HCT116 (cell line): Measurements from ENCODE around the gene UNC79. TPM values are rescaled to one million over a fixed set of nuclear protein-coding genes. Genes with fewer than 3 reads are reported as not detected.

Experiments
- ATAC-seq: fragments of 200-7000 bp; cut with Tn5 transposase; 2 replicates; pipeline ENCODE4 v1.9.1; 2020; ENCODE audit warnings: mild to moderate bottlenecking, moderate library complexity
- BruUV-seq: library from RNA; stranded (reverse); fragments of 400-500 nt; replicated peaks from 2 replicates; lab custom pipeline; 2021; lab: Mats Ljungman, UMichigan
- CTCF ChIA-PET: fragments of 300-600 bp; sonication (Branson Sonifier 250); formaldehyde crosslinking; loops from one replicate; lab custom pipeline; 2021; ENCODE audit warnings: antibody characterized with exemption; lab: Charles Lee
- POLR2A ChIA-PET: fragments of 300-600, 350-600 bp; sonication (Branson Sonifier 250); formaldehyde crosslinking; loops from one replicate; lab custom pipeline; 2021; ENCODE audit warnings: antibody characterized with exemption; lab: Charles Lee
- RAD21 ChIA-PET, 2 experiments: fragments of 300-600 bp; sonication (Branson Sonifier 250); formaldehyde crosslinking; loops; one replicate each; lab custom pipeline; 2023; ENCODE audit warnings: low total read pairs in 2 of 2; ENCODE audit not compliant: uncharacterized antibody in 2 of 2, unreplicated experiment in 2 of 2, low non-redundant PET in 1 of 2; lab: Charles Lee
- DNase-seq: peaks from one replicate; pipeline ENCODE4 v3.0.0-alpha.2; 2010; ENCODE audit warnings: low read depth, low spot score
- H2AFZ ChIP-seq: fragments of 200-600 bp; shearing (Covaris generic), sonication (generic); 2 replicates; pipeline ENCODE4 v1.6.1; 2017; ENCODE audit warnings: low read depth, mixed run types, mixed read lengths, antibody characterized with exemption, low read length; ENCODE audit not compliant: poor library complexity, severe bottlenecking
- H3K27ac ChIP-seq: 2 replicates; pipeline ENCODE4 v1.5.1; 2012; ENCODE audit warnings: low read depth, low read length
- H3K27me3 ChIP-seq: fragments of 200-600 bp; sonication (generic); 2 replicates; pipeline ENCODE4 v1.6.1; 2016; ENCODE audit warnings: mixed run types, low read length, mixed read lengths; ENCODE audit not compliant: insufficient read depth
- H3K36me3 ChIP-seq, 2 experiments: fragments of 200-500 bp in 1 of 2; fragments of 200-600 bp in 1 of 2; sonication (Bioruptor generic) in 1 of 2; sonication (generic) in 1 of 2; 2 replicates each; pipeline versions ENCODE4 v1.5.1 to v1.6.1; 2014 to 2016; ENCODE audit warnings: low read length in 2 of 2, inconsistent platforms in 1 of 2, mixed read lengths in 1 of 2, mixed run types in 1 of 2; ENCODE audit not compliant: insufficient read depth in 2 of 2, control insufficient read depth in 1 of 2
- H3K4me1 ChIP-seq, 2 experiments: fragments of 200-600 bp in 1 of 2; sonication (generic) in 1 of 2; 2 replicates each; pipeline versions ENCODE4 v1.5.1 to v1.6.1; 2012 to 2017; ENCODE audit warnings: low read length in 2 of 2, inconsistent platforms in 1 of 2, mild to moderate bottlenecking in 1 of 2, mixed read lengths in 1 of 2, mixed run types in 1 of 2, moderate library complexity in 1 of 2; ENCODE audit not compliant: insufficient read depth in 2 of 2, control insufficient read depth in 1 of 2
- H3K4me2 ChIP-seq: fragments of 200-600 bp; sonication (generic); 2 replicates; pipeline ENCODE4 v1.6.1; 2017; ENCODE audit warnings: mixed run types, low read length, mixed read lengths
- H3K4me3 ChIP-seq, 2 experiments: fragments of 200-600 bp in 1 of 2; sonication (generic) in 1 of 2; replicated peaks in 1 of 2; 2 replicates each; pipeline ENCODE4 v1.5.1; 2011 to 2016; ENCODE audit warnings: low read length in 2 of 2, control low read depth in 1 of 2, low read depth in 1 of 2, mild to moderate bottlenecking in 1 of 2, mixed read lengths in 1 of 2, mixed run types in 1 of 2
- H3K79me2 ChIP-seq: fragments of 200-600 bp; sonication (generic); 2 replicates; pipeline ENCODE4 v1.6.1; 2017; ENCODE audit warnings: mild to moderate bottlenecking, mixed run types, low read length, moderate library complexity, mixed read lengths; ENCODE audit not compliant: insufficient read depth
- H3K9ac ChIP-seq: fragments of 200-600 bp; sonication (generic); 2 replicates; pipeline ENCODE4 v1.6.1; 2016; ENCODE audit warnings: low read length, mixed read lengths
- H3K9me2 ChIP-seq: fragments of 200-600 bp; sonication (generic), shearing (Covaris generic); 2 replicates; pipeline ENCODE4 v1.6.1; 2017; ENCODE audit warnings: mixed run types, mild to moderate bottlenecking, moderate library complexity; ENCODE audit not compliant: insufficient read depth
- H3K9me3 ChIP-seq, 2 experiments: fragments of 200-500 bp in 1 of 2; fragments of 200-600 bp in 1 of 2; sonication (Bioruptor generic) in 1 of 2; sonication (generic) in 1 of 2; 2 replicates each; pipeline ENCODE4 v1.6.1; 2014 to 2017; ENCODE audit warnings: low read length in 2 of 2, mixed read lengths in 2 of 2, inconsistent platforms in 1 of 2, low read depth in 1 of 2, mild to moderate bottlenecking in 1 of 2, mixed run types in 1 of 2, moderate library complexity in 1 of 2; ENCODE audit not compliant: control insufficient read depth in 1 of 2, insufficient read depth in 1 of 2
- H4K20me1 ChIP-seq: fragments of 200-600 bp; sonication (generic), shearing (Covaris generic); 2 replicates; pipeline ENCODE4 v1.6.1; 2017; ENCODE audit warnings: mixed run types, mild to moderate bottlenecking, moderate library complexity; ENCODE audit not compliant: insufficient read depth
- CBX3 ChIP-seq: IDR thresholded peaks from 2 replicates; pipeline ENCODE4 v1.6.1; 2012; ENCODE audit warnings: low read depth
- CEBPB ChIP-seq: IDR thresholded peaks from 2 replicates; pipeline ENCODE4 v1.6.1; 2012; ENCODE audit warnings: low read depth
- EGR1 ChIP-seq: IDR thresholded peaks from 2 replicates; pipeline ENCODE4 v1.6.1; 2012; ENCODE audit warnings: low read depth
- EZH2 ChIP-seq: fragments of 200-600 bp; sonication (generic); IDR thresholded peaks from 2 replicates; pipeline ENCODE4 v1.6.1; 2017; ENCODE audit warnings: antibody characterized with exemption, mixed run types
- EZH2phosphoT487 ChIP-seq: fragments of 200-600 bp; IDR thresholded peaks from 2 replicates; pipeline ENCODE4 v1.6.1; 2018; ENCODE audit warnings: antibody characterized with exemption, borderline replicate concordance
- JUND ChIP-seq: IDR thresholded peaks from 2 replicates; pipeline ENCODE4 v1.6.1; 2012
- SIN3A ChIP-seq: IDR thresholded peaks from 2 replicates; pipeline ENCODE4 v1.6.1; 2012; ENCODE audit warnings: low read depth
- SRF ChIP-seq: IDR thresholded peaks from 2 replicates; pipeline ENCODE4 v1.6.1; 2012; ENCODE audit warnings: low read depth
- TCF7L2 ChIP-seq: IDR thresholded peaks from 2 replicates; pipeline ENCODE4 v1.7.0; 2011; ENCODE audit warnings: borderline replicate concordance, inconsistent platforms; ENCODE audit not compliant: insufficient read depth, insufficient read length; ENCODE audit errors: extremely low read depth
- YY1 ChIP-seq: IDR thresholded peaks from 2 replicates; pipeline ENCODE4 v1.6.1; 2011; ENCODE audit warnings: low read length, low read depth, moderate library complexity, mild to moderate bottlenecking; ENCODE audit not compliant: insufficient replicate concordance; ENCODE audit errors: extremely low read depth
- ZFX ChIP-seq: fragments of 450-650 bp; IDR thresholded peaks from 2 replicates; pipeline ENCODE4 v1.6.1; 2017
- intact Hi-C: fragments of 100-400 bp; cut with micrococcal nuclease; formaldehyde crosslinking; loops from 2 replicates; pipeline ENCODE4 v1.10.0; 2022
- total RNA-seq: library from RNA; stranded (reverse); gene quantifications from one replicate; pipeline ENCODE4 v1.2.1, GENCODE V29; 2021; ENCODE audit not compliant: unreplicated experiment
- TF ChIP-seq, protein P1 (sequence below): IDR thresholded peaks from 2 replicates; pipeline ENCODE4 v1.6.1; 2012
- TF ChIP-seq, protein P2 (sequence below): IDR thresholded peaks from 2 replicates; pipeline ENCODE4 v1.6.1; 2012; ENCODE audit warnings: low read depth
- TF ChIP-seq, protein P3 (sequence below), 3 experiments: fragments of 200-600 bp in 1 of 3; sonication (generic) in 1 of 3; IDR thresholded peaks in 2 of 3; conservative IDR thresholded peaks in 1 of 3; 2 replicates each; pipeline ENCODE4 v1.5.1; 2012 to 2017; ENCODE audit warnings: low read depth in 2 of 3, low read length in 2 of 3, antibody characterized with exemption in 1 of 3, borderline replicate concordance in 1 of 3, control low read depth in 1 of 3, mild to moderate bottlenecking in 1 of 3, mixed read lengths in 1 of 3, mixed run types in 1 of 3, moderate library complexity in 1 of 3; ENCODE audit not compliant: insufficient read depth in 1 of 3
- TF ChIP-seq, protein P4 (sequence below): IDR thresholded peaks from 2 replicates; pipeline ENCODE4 v1.6.1; 2012

The UNC79 gene
- total RNA-seq, 1 experiment from 2014 or later = 0.10 TPM

DNA sequence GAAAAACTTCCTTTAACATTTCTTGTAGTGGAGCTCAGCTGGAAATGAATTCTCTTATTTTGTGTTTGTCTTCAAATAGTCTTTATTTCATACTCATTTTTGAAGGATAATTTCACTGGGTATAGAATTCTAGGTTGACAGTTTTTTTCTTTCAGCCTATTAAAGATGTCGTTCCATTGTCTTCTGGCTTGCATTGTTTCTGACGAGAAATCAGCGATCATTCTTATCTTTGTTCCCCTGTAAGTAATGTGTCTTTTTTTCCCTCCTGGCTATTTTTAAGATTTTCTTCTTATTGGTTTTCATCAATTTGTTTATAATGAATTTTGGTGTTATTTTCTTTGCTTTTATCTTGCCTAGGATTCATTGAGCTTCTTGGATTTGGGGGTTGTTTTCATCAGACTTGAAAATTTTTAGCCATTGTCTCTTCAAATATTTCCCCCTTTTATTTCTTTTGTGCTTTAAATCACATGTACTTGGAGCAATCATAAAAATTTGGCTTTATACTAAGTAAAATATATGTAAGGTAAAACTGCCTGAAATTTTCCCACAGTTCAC lies 89.4 kb downstream of the UNC79 start:
- Histone ChIP-seq H3K79me2 (no peaks in the 10 kb centered on the region), H3K9ac (no peak overlapping the region), H3K27ac (no peak overlapping the region), H3K9me2 (no peaks in the 10 kb centered on the region), H3K27me3 (no peaks in the 10 kb centered on the region), H2AFZ (no peak overlapping the region), H3K4me2 (no peak overlapping the region), H4K20me1 (no peaks in the 10 kb centered on the region), H3K9me3 (peaks cover 4 to 10% of the 10 kb centered on the region in 2 experiments; a peak in 3 of 4 replicates), H3K36me3 (no peaks in the 10 kb centered on the region), H3K4me1 (no peaks in the 10 kb centered on the region), H3K4me3 (no peak overlapping the region)
- ATAC-seq = no peak
- TF ChIP-seq CBX3 (peak; percentile 73; the same call in 1 of the 2 replicates), JUND (no peak)
- no peak for DNase-seq
- intact Hi-C loops = no loop called here
- ChIA-PET CTCF (no interaction called here), POLR2A (no interaction called here), RAD21 (no interaction called here)
- BruUV-seq = no TSS peak

DNA sequence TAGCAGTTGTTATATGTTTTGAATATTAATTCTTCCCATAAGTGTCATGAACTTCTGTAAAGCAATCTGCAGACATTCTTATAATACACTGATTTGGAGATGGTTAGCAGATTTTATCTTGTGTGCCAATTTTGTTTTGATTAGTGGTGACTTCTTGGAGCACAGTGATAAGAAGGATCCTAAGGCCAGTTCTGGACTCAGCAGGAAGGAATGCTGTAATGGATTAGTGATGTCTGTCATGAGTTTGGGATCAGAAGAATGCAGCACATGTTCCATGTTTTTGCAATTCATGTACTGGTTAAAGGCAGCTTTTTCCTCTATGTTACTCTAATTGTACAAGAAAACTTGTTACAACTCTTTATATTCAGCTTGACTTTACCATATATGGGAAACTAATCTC lies 91.5 kb downstream of the UNC79 start:
- no peaks in the 10 kb centered on the region for H3K79me2 ChIP-seq
- no peaks in the 10 kb centered on the region for H3K9me2 ChIP-seq
- RAD21 ChIA-PET = no interaction called here
- H3K27me3 ChIP-seq = no peaks in the 10 kb centered on the region
- no peak for DNase-seq
- H3K9ac ChIP-seq = no peak overlapping the region
- intact Hi-C loops = no loop called here
- no TSS peak for BruUV-seq
- no peak overlapping the region for H3K4me2 ChIP-seq
- POLR2A ChIA-PET = no interaction called here
- no peak overlapping the region for H3K4me3 ChIP-seq
- CTCF ChIA-PET = no interaction called here
- no peak overlapping the region for H2AFZ ChIP-seq
- ATAC-seq = no peak
- no peaks in the 10 kb centered on the region for H4K20me1 ChIP-seq
- H3K27ac ChIP-seq = no peak overlapping the region
- H3K4me1 ChIP-seq = no peaks in the 10 kb centered on the region
- H3K9me3 ChIP-seq = peaks cover 4 to 10% of the 10 kb centered on the region in 2 experiments; a peak in 3 of 4 replicates
- no peaks in the 10 kb centered on the region for H3K36me3 ChIP-seq
- TF ChIP-seq EZH2 = no peak
- no peak for TF ChIP-seq YY1
- TF ChIP-seq EGR1 = no peak
- TF ChIP-seq, protein P1, sequence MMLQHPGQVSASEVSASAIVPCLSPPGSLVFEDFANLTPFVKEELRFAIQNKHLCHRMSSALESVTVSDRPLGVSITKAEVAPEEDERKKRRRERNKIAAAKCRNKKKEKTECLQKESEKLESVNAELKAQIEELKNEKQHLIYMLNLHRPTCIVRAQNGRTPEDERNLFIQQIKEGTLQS = no peak
- TF ChIP-seq, protein P2, sequence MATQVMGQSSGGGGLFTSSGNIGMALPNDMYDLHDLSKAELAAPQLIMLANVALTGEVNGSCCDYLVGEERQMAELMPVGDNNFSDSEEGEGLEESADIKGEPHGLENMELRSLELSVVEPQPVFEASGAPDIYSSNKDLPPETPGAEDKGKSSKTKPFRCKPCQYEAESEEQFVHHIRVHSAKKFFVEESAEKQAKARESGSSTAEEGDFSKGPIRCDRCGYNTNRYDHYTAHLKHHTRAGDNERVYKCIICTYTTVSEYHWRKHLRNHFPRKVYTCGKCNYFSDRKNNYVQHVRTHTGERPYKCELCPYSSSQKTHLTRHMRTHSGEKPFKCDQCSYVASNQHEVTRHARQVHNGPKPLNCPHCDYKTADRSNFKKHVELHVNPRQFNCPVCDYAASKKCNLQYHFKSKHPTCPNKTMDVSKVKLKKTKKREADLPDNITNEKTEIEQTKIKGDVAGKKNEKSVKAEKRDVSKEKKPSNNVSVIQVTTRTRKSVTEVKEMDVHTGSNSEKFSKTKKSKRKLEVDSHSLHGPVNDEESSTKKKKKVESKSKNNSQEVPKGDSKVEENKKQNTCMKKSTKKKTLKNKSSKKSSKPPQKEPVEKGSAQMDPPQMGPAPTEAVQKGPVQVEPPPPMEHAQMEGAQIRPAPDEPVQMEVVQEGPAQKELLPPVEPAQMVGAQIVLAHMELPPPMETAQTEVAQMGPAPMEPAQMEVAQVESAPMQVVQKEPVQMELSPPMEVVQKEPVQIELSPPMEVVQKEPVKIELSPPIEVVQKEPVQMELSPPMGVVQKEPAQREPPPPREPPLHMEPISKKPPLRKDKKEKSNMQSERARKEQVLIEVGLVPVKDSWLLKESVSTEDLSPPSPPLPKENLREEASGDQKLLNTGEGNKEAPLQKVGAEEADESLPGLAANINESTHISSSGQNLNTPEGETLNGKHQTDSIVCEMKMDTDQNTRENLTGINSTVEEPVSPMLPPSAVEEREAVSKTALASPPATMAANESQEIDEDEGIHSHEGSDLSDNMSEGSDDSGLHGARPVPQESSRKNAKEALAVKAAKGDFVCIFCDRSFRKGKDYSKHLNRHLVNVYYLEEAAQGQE = no peak
- TF ChIP-seq, protein P3, sequence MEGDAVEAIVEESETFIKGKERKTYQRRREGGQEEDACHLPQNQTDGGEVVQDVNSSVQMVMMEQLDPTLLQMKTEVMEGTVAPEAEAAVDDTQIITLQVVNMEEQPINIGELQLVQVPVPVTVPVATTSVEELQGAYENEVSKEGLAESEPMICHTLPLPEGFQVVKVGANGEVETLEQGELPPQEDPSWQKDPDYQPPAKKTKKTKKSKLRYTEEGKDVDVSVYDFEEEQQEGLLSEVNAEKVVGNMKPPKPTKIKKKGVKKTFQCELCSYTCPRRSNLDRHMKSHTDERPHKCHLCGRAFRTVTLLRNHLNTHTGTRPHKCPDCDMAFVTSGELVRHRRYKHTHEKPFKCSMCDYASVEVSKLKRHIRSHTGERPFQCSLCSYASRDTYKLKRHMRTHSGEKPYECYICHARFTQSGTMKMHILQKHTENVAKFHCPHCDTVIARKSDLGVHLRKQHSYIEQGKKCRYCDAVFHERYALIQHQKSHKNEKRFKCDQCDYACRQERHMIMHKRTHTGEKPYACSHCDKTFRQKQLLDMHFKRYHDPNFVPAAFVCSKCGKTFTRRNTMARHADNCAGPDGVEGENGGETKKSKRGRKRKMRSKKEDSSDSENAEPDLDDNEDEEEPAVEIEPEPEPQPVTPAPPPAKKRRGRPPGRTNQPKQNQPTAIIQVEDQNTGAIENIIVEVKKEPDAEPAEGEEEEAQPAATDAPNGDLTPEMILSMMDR (IDR thresholded peaks at IDR 0.05 in 2 of 3, conservative IDR thresholded peaks at IDR 0.05 in 1 of 3; ENCODE audit: borderline replicate concordance in 1 of 3, insufficient read depth in 1 of 3, low read depth in 2 of 3, low read length in 2 of 3) = no peak
- TF ChIP-seq JUND = no peak
- no peak for TF ChIP-seq CBX3
- TF ChIP-seq, protein P4, sequence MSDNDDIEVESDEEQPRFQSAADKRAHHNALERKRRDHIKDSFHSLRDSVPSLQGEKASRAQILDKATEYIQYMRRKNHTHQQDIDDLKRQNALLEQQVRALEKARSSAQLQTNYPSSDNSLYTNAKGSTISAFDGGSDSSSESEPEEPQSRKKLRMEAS = no peak
- no peak for TF ChIP-seq SRF
- no peak for TF ChIP-seq EZH2phosphoT487
- no peak for TF ChIP-seq ZFX
- no peak for TF ChIP-seq SIN3A
- no peak for TF ChIP-seq CEBPB
- TF ChIP-seq TCF7L2 = no peak
